Measurements from ENCODE around the gene PML. TPM values are rescaled to one million over a fixed set of nuclear protein-coding genes. Genes with fewer than 3 reads are reported as not detected.

Gene PML
- total and polyA plus RNA-seq, 4 donors = 8.2 to 15.2 (median 10.8) TPM

DNA sequence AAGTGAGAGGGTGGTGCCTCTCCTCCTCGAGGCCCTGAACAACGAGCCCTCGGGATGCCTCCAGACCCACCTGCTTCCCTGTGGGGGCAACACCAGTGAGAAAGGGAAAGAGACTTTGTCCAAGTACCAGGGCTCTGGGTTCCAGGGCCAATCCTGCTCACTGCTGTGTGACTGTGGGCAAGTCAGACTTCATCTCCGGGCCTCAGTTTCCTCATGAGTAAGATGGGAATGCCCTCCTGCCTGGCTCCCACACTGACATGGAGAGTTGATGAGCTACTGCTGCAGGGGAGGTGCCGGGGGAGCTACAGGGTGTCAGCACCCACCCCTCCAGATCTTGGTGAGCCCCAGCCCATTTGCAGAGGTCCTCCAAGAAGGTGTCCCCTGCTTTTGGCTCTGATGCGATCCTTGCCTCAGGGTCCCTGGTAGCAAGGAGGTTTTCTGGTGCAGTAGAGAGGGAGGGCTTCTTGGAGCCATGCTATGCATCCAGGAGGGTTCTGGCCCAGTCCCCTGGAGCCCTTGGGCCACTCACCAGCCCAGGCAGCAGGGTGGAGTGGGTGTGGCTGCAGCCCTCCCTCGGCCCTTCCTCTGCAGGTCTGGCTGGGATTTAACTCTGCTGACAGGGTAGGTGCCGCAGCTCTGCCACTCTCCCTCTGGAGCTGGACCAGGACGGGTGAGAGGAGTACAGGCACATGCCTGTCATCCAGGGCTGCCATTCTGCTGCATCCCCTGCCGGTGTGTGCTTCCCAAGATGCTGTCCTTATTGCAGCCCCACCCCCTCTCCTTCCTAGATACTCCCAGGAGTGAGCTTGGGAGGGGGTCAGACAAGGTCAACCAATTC, 41.4 kb upstream of the PML start:
- TF ChIP-seq YY1 (IDR thresholded peaks at IDR 0.05) = no peak
- no peak for TF ChIP-seq EGR1 (IDR thresholded peaks at IDR 0.05; ENCODE audit: low read depth in 2 of 2)
- no peak for TF ChIP-seq JUND (IDR thresholded peaks at IDR 0.05)
- TF ChIP-seq HNF4A (conservative IDR thresholded peaks at IDR 0.05) = no peak
- TF ChIP-seq FOXA1 (IDR thresholded peaks at IDR 0.05) = no peak
- TF ChIP-seq RXRA (IDR thresholded peaks at IDR 0.05) = no peak
- TF ChIP-seq HNF4G (IDR thresholded peaks at IDR 0.05) = no peak
- no peak for TF ChIP-seq ZBTB33 (IDR thresholded peaks at IDR 0.05)
- TF ChIP-seq ATF3 (IDR thresholded peaks at IDR 0.05) = no peak
- no peak for TF ChIP-seq RAD21 (IDR thresholded peaks at IDR 0.05)
- no peak for TF ChIP-seq NR2F2 (IDR thresholded peaks at IDR 0.05)
- Histone ChIP-seq H3K9ac (ENCODE audit: low read depth in 1 of 2, low read length in 2 of 2) (no peak overlapping the region), H3K27ac (ENCODE audit: low read depth in 1 of 2, low read length in 2 of 2) (no peak overlapping the region), H3K9me3 (ENCODE audit: control insufficient read depth in 4 of 4, low read length in 3 of 4) (no peaks in the 10 kb centered on the region), H3K27me3 (ENCODE audit: control insufficient read depth in 4 of 4, insufficient read depth in 4 of 4, low read length in 3 of 4) (peaks cover 0 to 3% (median 0%) of the 10 kb centered on the region in 4 donors), H3K36me3 (ENCODE audit: control insufficient read depth in 4 of 4, insufficient read depth in 3 of 4, low read depth in 1 of 4, low read length in 3 of 4) (no peaks in the 10 kb centered on the region), H3K4me3 (ENCODE audit: low read depth in 1 of 3, low read length in 3 of 3) (no peak overlapping the region), H3K4me1 (ENCODE audit: control insufficient read depth in 4 of 4, insufficient read depth in 4 of 4, low read length in 3 of 4) (no peaks in the 10 kb centered on the region)
- DNase-seq (ENCODE audit: low spot score) = no peak
- 91% methylated on average over 10 of the region's 10 CpGs for WGBS

DNA sequence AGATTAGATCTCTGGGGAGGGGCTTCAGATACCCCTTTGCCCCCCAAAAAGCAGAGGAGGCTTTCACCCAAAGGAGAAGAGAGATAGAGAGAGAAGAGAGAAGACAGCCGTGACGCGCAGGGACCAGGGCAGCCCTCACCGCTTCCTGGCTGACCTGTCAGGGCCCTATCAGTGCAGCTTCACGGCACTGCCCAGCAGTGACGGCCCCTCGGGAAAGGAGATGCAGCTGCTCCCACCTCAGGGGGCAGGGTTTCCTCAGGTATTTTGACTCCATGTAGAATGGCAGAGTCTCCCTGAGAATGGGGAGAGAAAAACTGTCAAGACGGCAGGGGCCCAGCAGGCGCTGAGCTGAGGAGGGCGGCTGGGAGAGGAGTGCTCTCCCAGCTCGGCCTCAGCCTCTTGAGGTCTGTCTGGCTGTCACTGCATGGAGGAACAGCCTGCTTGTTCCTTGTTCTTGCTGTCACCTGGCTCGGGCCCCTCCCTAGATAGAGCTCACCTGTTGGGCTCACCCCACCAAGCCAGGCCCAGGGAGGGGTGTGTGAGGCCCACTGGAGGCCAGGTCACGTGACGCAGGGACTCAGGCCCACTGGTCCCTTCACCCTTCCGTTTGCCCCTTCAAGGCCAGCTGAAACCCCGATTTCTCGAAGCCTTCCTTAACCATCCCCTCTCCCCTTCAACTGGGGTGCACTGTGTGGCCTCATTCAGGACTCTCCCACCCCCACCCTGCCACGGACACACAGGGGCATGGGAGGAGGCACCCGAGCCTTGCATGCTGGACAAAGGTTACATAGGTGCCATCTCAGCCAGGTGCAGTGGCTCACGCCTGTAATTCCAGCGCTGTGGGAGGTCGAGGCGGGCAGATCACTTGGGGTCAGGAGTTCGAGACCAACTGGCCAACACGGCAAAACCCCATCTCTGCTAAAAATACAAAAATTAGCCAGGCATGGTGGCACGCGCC, 40.0 kb upstream of the PML start:
- Histone ChIP-seq H3K4me1 (ENCODE audit: control insufficient read depth in 4 of 4, insufficient read depth in 4 of 4, low read length in 3 of 4) (no peaks in the 10 kb centered on the region), H3K27me3 (ENCODE audit: control insufficient read depth in 4 of 4, insufficient read depth in 4 of 4, low read length in 3 of 4) (peaks cover 0 to 3% (median 0%) of the 10 kb centered on the region in 4 donors)
- no peak for TF ChIP-seq RXRA (IDR thresholded peaks at IDR 0.05)
- no peak for TF ChIP-seq FOXA2 (IDR thresholded peaks at IDR 0.05)
- TF ChIP-seq, protein P1, sequence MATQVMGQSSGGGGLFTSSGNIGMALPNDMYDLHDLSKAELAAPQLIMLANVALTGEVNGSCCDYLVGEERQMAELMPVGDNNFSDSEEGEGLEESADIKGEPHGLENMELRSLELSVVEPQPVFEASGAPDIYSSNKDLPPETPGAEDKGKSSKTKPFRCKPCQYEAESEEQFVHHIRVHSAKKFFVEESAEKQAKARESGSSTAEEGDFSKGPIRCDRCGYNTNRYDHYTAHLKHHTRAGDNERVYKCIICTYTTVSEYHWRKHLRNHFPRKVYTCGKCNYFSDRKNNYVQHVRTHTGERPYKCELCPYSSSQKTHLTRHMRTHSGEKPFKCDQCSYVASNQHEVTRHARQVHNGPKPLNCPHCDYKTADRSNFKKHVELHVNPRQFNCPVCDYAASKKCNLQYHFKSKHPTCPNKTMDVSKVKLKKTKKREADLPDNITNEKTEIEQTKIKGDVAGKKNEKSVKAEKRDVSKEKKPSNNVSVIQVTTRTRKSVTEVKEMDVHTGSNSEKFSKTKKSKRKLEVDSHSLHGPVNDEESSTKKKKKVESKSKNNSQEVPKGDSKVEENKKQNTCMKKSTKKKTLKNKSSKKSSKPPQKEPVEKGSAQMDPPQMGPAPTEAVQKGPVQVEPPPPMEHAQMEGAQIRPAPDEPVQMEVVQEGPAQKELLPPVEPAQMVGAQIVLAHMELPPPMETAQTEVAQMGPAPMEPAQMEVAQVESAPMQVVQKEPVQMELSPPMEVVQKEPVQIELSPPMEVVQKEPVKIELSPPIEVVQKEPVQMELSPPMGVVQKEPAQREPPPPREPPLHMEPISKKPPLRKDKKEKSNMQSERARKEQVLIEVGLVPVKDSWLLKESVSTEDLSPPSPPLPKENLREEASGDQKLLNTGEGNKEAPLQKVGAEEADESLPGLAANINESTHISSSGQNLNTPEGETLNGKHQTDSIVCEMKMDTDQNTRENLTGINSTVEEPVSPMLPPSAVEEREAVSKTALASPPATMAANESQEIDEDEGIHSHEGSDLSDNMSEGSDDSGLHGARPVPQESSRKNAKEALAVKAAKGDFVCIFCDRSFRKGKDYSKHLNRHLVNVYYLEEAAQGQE (IDR thresholded peaks at IDR 0.05) = no peak
- TF ChIP-seq NR2F2 (IDR thresholded peaks at IDR 0.05) = no peak
- TF ChIP-seq MAX (IDR thresholded peaks at IDR 0.05) = no peak
- no peak for TF ChIP-seq EGR1 (IDR thresholded peaks at IDR 0.05; ENCODE audit: low read depth in 2 of 2)
- no peak for TF ChIP-seq CTCF (IDR thresholded peaks at IDR 0.05; ENCODE audit: low read depth, low read length, missing input control)
- no peak for TF ChIP-seq HNF4G (IDR thresholded peaks at IDR 0.05)
- TF ChIP-seq YY1 (IDR thresholded peaks at IDR 0.05) = no peak
- TF ChIP-seq ZBTB33 (IDR thresholded peaks at IDR 0.05) = no peak
- TF ChIP-seq GABPA (IDR thresholded peaks at IDR 0.05 in 1 of 2, conservative IDR thresholded peaks at IDR 0.05 in 1 of 2) = no peak
- no peak for TF ChIP-seq HNF4A (conservative IDR thresholded peaks at IDR 0.05)
- no peak for TF ChIP-seq TAF1 (conservative IDR thresholded peaks at IDR 0.05)
- TF ChIP-seq FOXA1 (IDR thresholded peaks at IDR 0.05) = no peak
- no peak for TF ChIP-seq JUND (IDR thresholded peaks at IDR 0.05)

More for the DNA sequence above, 40.0 kb upstream of the PML start:
- H3K9me3 ChIP-seq (ENCODE audit: control insufficient read depth in 4 of 4, low read length in 3 of 4) = no peaks in the 10 kb centered on the region
- H3K9ac ChIP-seq (ENCODE audit: low read depth in 1 of 2, low read length in 2 of 2) = no peak overlapping the region
- H3K36me3 ChIP-seq (ENCODE audit: control insufficient read depth in 4 of 4, insufficient read depth in 3 of 4, low read depth in 1 of 4, low read length in 3 of 4) = no peaks in the 10 kb centered on the region
- WGBS = 92% methylated on average over 27 of the region's 27 CpGs
- no peak for DNase-seq (ENCODE audit: low spot score)
- no peak overlapping the region for H3K4me3 ChIP-seq (ENCODE audit: low read depth in 1 of 3, low read length in 3 of 3)
- no peak overlapping the region for H3K27ac ChIP-seq (ENCODE audit: low read depth in 1 of 2, low read length in 2 of 2)

Measured in liver (tissue), 9 donors.